NCI-H1092 treated with DMSO at 0.1 percent for 48 hours (cell line): Measurements from ENCODE around the gene ACLY.

Source experiments
- DNase-seq: peaks from one replicate; lab custom pipeline; 2025; lab: John Stamatoyannopoulos, UW

ACLY gene

DNA sequence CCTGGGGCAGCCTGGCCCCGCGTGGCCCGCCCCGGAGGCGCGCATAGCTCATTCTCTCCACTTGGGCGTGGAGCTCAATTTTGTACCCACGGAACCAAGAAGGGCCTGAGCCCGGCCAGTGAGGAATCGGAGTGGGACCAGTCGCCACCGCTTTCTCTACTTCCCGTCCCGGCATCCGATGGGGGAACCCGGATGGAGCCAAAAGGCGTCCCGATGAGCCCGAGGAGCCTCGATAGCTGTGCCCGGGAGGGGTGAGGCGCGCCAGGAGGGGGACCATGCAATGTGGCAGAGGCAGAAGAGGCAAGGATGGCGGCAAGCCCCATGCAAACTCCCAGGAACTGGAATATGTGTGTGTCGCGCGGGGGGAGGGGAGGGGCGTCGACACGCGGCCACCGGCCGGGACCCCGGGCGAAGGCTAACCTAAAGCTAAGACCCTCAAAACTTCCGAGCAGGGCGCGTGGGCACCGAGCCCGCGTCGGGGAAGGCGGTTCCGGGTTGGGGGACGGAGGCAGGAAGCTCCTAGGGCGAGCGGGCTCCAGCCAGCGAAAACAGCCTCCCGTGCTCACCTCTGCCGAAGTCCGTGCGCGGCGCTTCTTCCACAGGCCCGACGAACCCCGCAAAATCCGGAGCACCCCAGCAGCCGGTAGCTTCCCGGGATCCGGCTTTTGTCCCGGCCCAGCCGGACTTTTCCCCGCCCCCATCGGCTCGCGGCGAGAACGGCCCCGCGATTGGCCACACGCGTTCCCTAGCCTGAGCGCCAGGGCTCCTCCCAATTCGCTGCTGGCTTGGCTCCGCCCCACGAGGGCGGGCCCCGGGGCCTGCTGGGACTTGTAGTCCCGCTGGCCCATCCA is at the start of gene ACLY:
Gene ACLY, minus strand, starts transcription at position 638 of the 851 bp plus-strand sequence. CDS start 5,078 bp downstream, outside the sequence.
- peak; percentile 96 for DNase-seq

DNA sequence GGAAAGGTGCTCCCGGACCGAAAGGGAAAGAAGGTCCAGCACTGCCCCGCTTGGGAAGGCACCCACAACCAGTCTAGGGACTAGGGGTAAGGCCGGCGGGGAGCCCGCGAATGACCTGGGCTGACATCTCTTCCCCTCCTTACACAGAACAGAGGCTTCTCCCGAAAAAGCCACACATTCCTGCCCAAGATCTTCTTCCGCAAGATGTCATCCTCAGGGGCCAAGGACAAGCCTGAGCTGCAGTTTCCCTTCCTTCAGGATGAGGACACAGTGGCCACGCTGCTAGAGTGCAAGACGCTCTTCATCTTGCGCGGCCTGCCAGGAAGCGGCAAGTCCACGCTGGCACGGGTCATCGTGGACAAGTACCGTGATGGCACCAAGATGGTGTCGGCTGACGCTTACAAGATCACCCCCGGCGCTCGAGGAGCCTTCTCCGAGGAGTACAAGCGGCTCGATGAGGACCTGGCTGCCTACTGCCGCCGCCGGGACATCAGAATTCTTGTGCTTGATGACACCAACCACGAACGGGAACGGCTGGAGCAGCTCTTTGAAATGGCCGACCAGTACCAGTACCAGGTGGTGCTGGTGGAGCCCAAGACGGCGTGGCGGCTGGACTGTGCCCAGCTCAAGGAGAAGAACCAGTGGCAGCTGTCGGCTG is 49.3 kb upstream of the ACLY start:
- DNase-seq = no peak

DNA sequence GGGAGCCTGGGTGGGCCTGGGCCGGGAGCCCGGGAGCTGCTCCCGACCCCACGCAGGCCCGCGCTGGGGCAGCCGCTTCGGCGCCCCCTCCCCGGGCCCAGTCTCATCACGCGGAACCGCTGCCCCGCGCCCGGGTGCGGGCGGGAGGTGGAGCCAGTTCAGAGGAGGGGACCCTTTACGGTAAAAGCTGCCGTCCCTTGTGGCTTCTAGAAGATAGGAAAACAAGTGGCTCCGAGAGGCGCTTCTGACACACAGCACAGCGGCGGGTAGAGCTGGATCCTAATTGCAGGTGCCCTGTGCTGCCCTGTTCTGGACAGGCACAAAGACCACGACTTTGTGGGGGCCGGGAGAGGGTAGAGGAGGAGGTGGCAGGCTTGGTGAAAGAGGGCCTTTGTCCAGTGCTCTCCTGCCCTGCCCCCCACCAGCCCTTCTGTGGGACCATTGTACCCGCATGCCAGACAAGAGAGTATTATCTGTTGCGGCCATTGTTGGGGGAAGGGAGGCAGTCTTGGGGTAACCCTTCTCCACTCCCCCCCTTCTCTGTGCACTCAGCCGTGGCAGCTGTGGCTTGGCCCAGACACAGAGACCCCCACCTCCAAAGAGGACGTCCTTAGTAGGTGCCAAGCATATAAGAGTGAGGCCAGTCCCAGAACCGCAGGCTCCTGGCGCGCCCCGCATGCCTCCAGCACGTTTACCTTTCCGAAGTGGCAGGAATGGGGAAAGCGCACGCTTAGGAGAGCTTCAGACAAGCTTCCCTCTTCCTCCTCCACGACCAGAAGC is 48.6 kb upstream of the ACLY start:
- peak; percentile 27 for DNase-seq

DNA sequence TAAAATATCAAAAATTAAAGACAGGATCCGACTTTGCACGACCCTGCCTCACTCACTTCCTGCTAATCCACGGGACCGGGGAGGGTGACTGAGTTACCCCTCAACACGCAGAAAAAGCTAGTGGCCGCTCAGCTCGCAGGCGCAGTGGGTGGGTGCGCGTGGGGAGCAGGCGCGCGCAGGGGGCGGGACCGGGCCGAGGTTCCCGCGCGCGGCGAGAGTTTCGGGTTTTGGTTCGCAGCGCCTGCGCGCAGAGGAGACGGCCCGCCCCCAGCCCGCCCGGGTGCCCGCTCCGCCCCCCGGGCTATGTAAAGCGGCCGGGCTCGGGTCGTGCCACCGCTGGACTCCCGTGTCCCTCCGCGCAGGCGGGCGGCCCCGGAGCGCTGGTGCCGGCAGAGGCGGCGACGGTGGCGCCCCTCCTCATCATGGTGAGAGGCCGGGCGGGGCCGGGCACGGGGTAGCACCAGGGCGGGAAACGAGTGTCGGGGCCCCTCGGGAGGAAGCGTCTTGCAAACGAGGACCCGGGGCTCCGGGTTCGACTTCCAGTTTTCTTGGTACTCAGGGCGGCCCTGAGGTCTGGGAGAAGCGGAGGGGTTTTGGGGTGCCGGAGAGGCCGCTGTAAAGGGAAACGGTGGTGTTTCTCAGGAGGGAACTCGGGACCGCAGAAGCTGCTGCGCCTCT is 47.9 kb upstream of the ACLY start, which contains the start of gene CNP:
Gene CNP, plus strand, starts transcription at position 333 of the 678 bp plus-strand sequence. Its CDS starts 90 bp downstream, at position 423.
- peak; percentile 88 for DNase-seq

DNA sequence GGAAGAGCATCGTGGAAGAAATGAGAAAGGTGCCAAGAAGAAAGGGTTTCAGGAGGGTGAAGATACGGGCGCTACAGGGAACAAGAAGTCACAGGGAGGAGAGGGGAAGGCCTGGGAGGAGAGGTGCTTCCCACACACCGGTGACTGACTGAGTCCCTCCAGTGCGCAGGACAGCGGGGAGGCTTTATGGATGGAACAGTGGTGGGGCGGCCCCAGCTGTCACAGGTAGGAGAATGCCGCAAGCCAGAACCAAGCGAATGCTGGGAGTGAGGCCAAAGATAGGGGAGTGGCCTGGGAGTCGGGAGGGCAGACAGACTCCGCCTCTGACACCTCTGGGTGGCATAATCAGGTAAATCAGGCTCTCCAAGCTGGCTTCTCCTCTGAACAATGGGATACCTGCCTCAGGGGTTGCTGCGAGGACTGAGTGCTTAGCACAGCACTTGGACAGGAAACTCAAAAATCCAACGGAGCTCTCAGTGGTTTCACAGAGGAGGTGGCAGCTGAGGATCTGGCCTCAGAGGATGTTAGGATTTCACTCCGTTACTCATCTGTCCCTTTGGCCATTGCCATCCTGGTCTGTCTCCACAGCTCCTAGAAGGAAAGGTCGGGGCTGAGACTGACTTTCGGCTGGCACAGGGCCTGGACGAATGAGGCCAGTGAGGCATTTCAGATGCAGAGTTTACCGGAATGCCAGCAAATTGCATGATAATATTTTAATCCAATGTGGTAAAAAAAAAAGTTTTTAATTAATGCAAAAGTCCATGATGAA is 47.1 kb upstream of the ACLY start:
- peak; percentile 87 for DNase-seq

DNA sequence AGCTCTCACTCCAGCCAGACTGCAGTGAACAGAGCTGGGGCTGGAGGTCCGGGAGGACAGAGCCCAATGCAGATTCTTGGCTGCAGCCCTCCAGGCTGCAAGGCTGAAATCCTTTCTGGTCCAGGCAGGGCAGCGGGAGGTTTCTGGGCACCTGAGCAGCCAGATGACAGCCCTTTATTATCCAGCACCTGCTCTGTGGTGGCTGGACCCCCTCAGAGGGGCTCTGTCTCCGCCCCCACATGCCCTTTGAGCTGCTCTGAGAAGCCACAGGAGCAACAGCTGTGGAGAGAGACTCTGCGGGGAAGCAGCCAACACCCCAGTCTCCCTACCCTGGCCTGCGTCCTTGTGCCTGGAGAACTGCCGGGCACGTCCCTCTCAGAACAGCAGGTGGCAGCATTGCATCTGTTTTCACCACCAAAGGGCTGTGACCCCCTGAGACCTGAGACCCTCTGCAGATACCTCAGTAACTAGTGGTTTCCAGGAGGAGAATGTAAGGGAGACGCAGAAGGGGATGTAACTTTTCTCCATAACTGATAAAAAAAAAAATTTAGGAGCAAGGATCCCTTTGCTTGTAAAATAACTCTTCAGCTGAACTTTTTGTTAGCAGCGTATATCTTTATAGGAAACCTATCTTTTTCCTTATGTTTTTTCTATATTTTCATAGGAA is 44.1 kb upstream of the ACLY start:
- peak; percentile 75 for DNase-seq

DNA sequence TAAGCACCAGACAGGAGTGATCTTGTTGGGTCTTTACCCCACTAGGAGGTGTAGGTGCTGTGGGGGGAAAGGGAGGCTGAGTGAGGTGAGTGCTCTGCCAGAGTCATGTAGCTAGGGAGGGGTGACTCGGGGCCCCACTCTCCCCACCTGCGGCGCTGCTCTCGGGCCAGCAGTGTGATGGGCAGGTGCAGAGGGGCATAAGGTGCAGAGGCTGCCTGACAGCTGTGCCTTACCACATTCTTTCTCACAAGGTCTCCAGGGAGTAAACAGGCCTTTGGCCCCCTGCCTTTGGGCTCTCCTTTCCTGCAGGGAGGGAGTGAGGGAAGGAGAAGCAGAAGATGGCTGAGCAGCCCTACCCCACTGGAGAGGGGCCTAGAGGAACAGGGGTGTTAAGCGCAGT is 43.4 kb upstream of the ACLY start:
- DNase-seq = no peak

DNA sequence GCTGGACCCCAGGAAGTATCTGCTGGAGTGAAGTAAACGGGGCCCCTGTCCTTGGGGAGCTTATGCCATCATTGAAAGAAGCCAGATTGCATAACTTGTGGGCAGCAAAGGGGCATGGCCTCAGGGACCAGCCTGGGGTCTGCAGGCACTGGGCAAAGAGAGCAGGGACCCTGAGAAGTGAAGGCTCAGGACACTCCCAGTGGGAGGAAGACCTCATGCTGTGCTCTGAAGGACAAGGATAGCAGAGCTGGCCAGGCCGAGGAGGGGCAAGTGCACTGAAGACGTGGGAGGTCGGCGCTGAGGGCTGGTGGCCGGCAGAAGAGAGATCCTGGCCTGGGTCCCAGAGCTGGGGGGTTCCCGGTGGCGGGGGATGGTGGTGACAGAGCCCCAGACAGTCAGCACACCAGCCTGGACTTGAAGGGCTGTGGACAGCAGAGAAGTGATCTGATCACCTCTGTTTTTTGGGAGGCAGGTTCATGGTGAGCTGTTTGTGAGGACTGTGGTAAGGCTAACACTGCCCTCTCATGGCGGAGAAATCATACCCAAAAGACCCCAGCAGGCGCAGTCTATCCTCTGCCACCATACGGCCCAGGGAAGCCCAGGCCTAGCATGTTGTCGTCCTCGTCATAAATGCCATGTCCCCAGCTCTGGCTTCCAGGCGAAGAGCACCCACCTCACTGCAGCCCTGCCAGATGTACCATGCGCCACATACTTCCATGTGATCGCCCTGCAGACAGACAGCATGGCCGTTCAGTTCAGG is 40.8 kb upstream of the ACLY start:
- peak; percentile 41 for DNase-seq

DNA sequence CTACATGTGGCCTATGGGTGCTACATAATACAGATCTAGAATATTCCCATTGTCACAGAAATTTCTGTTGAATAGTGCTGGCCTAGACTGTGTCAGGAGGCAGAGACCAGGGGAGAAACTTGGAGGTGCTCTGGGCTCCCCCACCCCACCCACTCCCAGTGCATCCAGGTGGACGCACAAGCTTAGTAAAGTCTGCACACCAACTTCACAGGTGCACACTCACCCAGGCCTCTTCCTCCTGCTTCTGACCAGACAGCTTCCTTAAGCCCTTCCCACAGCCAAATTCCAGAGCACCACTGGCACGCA is 40.2 kb upstream of the ACLY start:
- no peak for DNase-seq

DNA sequence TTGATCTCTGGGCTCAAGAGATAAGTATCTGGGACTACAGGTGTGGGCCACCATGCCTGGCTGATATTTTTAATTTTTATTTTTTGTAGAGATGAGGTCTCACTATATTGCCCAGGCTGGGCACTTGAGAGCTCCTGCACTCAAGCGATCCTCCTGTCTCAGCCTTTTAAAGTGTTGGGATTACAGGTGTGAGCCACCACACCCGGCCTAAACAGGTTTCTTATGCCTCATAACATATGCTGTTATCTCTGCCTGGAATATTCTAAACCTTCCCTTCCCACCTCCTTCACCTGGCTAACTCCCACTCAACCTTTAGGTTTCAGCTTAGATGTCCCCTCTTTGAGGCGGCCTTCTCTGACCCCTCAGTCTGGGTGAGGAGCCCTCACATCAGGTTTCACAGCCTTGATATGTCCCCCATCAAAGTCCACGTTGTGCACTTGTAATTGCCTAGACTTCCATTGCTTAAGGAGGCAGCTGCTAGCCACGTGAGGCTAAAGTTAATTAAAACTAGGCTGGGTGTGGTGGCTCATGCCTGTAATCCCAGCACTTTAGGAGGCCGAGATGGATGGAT is 39.2 kb upstream of the ACLY start:
- no peak for DNase-seq

DNA sequence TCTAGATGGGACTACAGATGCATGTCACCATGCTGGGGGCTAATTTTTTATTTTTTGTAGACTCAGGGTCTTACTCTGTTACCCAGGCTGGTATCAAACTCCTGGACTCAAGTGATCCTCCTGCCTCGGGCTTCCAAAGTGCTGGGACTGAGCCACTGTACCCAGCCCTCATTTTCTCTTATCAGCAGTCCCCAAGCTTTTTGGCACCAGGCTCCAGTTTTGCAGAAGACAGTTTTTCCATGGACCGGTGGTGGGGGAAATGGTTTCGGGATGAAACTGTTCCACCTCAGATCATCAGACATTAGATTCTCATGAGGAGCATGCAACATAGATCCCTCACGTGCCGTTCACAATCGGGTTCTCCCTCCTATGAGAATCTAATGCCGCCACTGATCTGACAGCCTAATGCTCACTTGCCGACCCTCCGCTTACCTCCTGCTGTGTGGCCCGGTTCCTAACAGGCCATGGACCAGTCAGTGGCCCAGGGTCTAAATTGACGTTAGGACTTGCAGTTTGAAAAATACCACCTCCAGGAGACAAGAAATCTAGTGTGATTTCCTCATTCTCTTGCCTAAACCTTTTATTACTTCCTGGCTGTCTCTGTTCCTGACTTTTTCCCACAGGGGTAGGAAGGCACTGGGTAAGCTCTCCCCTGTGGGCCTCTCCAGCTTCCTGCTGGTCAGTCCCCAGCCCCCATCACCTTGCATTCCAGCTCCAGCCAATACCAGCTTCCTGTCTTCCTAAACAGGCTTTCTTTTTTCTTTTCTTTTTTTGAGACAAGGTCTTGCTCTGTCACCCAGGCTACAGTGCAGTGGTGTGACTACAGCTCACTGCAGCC is 38.5 kb upstream of the ACLY start:
- DNase-seq = no peak

DNA sequence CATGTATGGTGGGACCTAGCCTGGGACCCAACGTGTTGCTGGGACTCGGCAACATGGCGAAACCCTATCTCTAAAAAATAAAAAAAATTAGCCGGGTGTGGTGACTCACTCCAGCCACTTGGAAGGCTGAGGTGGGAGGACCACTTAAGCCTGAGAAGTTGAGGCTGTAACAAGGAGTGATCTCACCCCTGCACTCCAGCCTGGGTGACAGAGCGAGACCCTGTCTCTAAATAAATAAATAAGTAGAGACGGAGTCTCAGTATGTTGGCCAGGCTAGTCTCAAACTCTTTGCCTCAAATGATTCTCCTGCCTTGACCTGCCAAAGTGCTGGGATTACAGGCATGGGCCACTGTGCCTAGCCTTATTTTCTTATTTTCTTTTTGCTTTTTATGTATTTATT is 37.8 kb upstream of the ACLY start:
- DNase-seq = no peak

DNA sequence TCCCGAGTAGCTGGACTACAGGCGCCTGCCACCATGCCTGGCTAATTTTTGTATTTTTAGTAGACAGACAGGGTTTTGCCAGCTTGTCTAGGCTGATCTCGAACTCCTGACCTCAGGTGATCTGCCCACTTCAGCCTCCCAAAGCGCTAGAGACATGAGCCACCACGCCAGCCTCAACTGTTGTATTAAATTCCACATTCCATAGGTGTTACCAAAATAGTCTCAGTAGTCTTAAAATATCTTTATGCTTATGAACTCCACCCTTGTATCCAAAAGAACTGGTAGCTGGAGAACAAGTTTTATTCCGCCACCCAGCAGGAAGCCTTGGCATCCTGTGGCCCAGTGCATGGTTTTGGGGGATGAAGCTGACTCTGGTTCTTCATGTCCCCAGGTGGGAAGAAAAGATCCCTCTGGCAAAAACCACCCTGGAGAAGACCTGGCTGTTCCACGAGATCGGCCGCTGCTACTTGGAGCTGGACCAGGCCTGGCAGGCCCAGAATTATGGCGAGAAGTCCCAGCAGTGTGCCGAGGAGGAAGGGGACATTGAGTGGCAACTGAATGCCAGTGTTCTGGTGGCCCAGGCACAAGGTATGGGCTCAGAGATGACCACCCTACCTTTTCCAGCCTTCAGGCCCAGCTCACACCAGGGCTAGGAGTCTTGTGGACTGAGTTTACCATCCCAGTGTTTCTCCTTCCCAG is 30.2 kb upstream of the ACLY start:
- DNase-seq = no peak

DNA sequence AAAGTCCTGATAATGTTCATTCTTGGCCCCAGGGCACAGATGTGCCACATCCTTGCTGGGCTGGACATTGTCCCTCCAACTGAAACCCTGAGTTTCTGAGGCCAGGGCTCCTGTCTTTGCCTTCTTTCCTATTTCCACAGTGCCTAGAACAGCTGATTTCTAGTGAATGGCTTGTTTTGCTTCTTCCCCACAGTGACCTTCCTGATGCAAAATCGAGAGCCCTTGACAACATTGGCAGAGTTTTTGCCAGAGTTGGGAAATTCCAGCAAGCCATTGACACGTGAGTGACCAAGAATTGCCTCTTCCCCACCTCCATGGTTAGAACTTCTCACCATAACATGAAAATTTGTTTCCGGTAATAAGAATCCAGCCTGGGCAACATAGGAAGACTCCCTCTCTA is 26.2 kb upstream of the ACLY start:
- DNase-seq = no peak

DNA sequence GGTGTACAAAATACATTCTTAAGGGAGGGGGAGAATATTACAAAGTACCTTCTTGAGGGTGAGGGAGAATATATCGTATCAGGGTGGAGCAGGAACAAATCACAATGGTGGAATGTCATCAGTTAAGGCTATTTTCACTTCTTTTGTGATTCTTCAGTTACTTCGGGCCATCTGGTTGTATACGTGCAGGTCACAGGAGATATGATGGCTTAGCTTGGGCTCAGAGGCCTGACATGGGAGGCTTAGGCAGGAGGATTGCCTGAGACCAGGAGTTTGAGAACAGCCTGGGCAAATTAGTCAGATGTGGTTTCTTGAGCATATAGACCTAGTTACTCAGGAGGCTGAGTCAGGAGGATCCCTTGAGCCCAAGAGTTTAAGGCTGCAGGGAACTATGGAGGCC is 24.7 kb upstream of the ACLY start:
- DNase-seq = no peak

DNA sequence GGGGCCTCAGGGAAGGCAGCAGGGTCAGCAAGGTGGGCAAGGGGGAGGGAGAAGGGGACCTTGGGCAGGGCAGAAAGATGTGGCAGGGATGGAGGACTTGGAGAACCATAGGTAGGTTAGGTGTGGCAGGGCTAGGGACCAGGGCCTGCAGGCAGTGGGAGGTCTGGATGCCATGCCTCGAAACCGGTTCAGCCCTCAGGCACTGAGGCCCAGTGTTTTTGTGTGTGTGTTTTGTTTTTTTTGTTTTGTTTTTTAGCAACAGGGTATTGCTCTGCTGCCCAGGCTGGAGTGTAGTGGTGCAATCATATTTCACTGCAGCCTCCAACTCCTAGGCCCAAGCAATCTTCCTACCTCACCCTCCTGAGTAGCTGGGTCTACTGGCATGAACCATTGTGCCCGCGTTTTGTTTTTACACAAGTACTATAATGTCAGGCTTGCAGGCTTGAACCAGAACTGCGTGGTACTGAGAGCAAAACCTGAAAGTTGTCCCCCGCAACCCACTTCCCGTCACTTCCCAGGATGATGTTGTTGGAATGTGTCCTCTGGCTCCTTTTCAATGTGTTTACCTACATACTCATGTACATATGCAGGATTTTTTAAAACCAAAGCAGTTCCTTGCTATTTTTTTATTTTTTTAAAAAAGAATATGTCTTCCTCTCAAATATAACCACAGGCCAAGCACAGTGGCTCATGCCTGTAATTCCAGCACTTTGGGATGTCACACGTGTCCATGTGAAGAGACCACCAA is 24.0 kb upstream of the ACLY start:
- no peak for DNase-seq

DNA sequence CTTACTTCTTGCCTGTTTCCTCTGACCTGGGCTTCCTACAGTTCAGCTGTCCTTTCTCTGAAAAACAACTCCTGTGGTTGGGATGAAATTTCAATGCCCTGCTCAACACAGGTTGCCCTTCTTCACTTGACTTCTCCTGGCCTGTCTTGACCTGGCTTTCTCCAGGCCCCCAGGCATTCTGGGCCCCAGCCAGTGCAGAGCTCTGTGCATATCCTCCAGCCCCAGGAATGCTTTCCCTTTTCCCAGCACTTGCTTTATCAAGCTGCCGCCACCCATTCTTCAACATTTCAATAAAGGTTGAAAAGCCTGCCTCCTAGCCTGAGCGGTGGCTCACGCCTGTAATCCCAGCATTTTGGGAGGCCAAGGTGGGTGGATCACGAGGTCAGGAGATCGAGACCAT is 22.4 kb upstream of the ACLY start:
- no peak for DNase-seq

DNA sequence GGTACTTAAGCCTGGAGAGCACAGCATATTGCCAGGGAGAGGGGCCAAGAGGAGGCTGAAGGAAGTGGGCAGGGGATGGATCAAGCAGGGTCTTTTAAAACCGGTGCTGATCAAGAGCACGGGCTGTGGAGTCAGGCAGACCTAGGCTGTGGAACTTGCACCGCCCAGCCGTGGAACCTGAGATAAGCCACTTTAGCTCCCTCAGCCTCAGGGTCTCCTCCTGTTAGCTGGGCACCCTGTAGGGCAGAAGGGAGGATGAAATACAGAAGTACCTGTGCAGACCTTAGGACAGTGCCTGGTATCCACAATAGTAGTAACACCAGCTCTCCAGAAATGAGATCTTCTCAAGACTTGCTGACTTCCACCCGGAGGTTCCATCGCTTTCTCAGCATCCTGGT is 20.9 kb upstream of the ACLY start:
- DNase-seq = no peak
